ENCODE results near the gene U2SURP.
"Not testable (repeated sequence)": the region's sequence is repeated elsewhere in the genome, so short reads cannot be mapped to it uniquely, and the experiment has no call there.

Gene U2SURP

DNA sequence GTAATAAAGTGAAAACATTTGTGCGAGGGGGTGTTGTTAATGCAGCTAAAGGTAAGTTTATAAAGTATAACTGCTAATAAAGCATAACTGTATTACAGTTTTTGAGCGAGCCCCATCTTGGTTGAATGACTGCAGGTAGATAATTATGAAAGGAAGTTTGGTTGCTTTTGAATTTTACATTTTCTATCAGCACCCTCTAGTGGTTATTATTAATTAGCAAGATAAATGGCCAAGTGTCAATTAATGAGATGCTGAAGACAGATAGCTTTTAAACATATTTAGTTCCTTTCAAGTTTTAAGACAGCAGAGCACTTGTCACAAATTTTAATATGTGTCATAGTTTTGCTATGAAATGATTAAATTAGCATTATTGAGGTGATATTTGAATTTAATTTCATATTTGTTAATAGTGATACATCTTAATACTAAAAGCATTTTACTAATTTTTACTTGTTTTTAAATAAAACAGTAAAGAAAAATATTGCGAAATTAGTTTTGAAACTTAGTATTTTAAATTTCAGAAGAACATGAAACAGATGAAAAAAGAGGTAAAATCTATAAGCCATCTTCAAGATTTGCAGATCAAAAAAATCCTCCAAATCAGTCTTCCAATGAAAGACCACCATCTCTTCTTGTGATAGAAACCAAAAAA is 15.1 kb downstream of the U2SURP start:
- peak; percentile 11 for DNase-seq

GRCh38 chr3:143024351-143024960 is 23.1 kb downstream of the U2SURP start:
- no peak for DNase-seq

DNA sequence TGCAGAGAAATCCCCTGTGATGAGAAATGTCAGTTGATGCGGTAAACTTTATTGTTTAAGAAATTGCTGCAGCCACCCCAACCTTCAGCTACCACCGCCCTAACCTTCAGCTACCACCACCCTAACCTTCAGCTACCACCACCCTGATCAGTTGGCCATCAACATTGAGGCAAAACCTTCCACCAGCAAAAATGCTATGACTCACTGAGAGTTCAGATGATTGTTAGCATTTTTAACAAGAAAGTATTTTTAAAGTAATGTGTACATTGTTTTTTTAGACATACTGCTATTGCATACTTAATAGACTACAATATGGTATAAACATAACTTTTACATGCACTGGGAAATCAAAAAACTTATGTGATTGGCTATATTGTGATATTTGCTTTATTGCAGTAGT is 30.0 kb downstream of the U2SURP start:
- no peak for DNase-seq

GRCh38 chr3:143031796-143032387 is 30.5 kb downstream of the U2SURP start:
- DNase-seq = not testable (repeated sequence)

DNA sequence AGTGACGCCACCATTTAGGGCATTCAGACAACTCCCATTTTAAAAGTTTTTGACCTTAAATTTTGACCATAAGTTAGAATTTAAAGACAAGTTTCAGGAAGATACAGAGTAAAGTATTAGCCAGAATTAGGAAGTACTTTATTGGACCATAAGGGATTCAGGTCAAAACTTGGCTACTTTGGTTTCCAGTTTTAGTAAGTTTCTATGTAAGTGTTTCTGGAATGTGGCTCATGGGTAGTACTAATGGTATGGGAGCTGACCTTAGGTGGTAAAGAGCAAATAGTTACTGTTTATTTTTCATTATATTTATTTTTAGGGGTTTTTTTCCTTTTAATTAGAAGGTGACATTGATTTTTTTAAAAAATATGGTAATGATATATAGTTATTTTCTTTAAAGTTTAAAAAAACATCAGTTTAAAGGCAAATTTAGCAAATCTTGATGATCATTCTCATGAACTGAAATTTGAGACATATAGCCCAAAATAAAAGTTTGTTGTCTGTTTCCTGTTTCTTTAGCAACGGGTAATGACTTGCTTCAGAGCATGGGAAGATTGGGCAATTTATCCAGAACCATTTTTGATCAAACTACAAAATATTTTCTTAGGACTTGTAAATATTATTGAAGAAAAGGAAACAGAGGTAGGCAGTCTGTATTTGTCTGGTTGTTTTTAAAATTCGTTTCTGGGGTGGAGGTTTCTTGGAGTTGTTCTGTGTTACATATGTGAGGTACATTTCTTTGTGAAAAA is 34.3 kb downstream of the U2SURP start:
- no peak for DNase-seq

GRCh38 chr3:143036557-143036956 is 35.2 kb downstream of the U2SURP start:
- no peak for DNase-seq

GRCh38 chr3:143037867-143038266 is 36.5 kb downstream of the U2SURP start:
- no peak for DNase-seq

- DNase-seq = no peak
These were observed 39.0 kb downstream of the U2SURP start for GRCh38 chr3:143040261-143040879.

- no peak for DNase-seq
These were observed 40.5 kb downstream of the U2SURP start for GRCh38 chr3:143041903-143042302.

- no peak for DNase-seq
These were observed 44.3 kb downstream of the U2SURP start for GRCh38 chr3:143045639-143046038.

- not testable (repeated sequence) for DNase-seq
These were observed 44.7 kb downstream of the U2SURP start for GRCh38 chr3:143046075-143046474.

- DNase-seq = no peak
These were observed 52.6 kb downstream of the U2SURP start for GRCh38 chr3:143054011-143054410.

- no peak for DNase-seq
These were observed 55.0 kb downstream of the U2SURP start for GRCh38 chr3:143056372-143056771.

DNA sequence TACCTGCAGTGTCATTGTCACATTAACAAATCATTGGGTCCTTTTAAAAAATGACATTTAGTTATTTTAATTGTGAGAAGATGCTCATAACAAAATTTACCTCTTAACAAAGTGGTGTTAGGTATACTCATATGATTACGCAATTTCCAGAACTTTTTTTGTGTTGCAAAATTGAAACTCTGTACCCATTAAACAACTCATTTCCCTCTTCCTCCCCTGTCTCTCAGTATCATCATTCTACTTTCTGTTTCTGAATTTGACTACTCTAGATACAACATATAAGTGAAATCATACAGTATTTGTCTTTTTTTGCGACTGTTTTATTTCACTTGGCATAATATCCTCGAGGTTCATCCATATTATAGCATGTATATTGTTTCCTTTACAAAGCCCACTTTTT is 59.5 kb downstream of the U2SURP start:
- no peak for DNase-seq

DNA sequence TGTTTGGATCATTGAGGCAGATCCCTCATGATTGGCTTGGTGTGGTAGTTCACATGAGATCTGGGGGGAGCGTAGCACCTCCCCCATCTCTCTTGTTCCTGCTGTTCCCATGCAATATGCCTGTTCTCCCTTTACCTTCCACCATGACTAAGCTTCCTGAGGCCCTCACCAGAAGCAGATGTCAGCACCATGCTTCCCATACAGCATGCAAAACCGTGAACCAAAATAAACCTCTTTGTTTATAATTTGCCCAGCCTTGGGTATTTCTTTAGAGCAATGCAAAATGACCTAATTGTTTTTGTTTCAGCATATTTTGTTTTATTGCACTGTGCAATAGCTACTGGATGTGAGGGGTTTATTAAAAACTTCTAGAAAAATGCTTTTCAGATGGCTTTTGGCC is 61.6 kb downstream of the U2SURP start:
- no peak for DNase-seq

DNA sequence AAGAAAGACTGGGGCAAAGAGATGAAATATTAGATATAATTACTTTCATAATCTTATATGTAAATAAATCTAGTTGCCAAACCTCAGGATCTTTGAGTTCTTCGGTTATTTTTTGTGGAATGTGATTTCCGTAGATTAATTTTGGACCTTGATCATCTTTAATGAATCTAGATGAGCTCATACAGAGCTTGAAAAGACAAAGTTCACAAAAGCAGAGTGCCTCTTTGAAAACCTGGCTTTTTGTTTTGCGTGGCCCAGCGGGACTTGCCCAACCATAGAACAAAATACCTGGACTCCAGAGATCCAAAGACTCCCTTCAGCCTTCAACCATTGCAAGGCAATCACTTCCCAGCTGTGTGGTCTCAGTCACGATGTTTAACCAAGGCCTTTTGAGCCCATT is 63.4 kb downstream of the U2SURP start:
- DNase-seq = no peak

DNA sequence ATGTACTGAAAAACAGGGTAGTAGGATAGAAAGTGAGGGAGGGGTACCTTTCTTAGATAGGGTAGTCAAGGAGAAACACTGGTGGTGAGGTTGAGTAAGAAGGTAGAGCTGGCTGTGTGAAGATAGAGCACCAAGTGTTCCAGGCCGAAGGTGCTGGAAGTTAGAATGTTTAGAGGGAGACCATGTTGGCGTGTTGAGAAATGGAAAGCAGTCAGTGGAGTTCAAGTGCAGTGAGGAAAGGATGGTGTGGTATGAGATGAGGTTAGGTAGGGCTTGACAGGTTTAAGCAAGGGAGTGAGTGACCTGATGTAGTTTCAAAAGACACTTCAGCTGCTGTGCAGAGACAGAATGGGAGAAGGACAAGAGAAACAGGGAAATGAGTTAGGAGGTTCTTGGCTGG is 64.0 kb downstream of the U2SURP start:
- no peak for DNase-seq

- DNase-seq = no peak
These were observed 64.7 kb downstream of the U2SURP start for GRCh38 chr3:143066033-143066432.

- no peak for DNase-seq
These were observed 65.8 kb downstream of the U2SURP start for GRCh38 chr3:143067201-143067600.

DNA sequence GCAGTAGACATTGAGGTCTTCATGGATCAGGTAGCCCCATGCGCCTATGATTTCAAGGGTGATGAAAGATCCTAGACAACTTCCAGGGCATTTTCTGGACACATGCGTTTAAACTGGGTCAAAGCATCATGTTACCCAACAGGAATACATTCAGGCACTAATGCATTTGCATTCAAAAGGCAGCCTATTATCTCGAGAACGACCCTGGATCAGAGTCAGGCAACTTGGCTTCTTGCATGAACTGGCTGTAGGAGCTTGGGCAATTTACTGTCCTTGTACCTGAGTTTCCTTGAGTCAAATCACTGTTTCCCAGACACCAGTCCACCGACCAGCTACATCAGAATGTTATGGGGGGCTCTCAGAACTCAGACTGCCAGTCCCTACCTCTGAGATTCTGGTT is 66.7 kb downstream of the U2SURP start:
- no peak for DNase-seq

DNA sequence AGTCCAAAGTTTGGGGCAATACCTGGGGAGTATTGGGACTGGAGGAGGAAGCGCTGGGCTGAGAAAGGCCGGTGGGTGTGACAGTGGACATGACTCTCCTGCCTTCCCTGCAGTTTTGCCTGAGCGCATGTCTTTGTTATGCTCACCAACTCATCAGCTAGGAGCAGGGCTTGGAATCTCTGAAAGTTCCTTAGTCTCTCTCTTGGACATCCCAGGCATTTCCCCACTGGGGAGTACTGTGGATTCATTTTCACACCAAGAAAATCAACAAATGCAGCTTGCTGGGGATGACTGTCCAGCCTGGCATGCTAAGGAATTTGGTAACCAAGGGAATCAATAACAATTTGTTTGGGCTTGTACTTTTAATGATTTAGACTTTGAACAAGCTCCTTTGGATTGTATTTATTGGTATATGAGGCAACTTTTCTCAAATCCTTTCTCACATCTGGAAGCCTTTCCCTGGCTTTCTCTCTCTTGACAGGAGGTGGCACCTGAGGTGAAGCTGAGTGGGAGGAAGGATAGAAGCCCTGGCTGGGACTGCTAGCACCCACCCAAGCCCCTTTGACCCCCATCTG is 69.7 kb downstream of the U2SURP start:
- DNase-seq = no peak

DNA sequence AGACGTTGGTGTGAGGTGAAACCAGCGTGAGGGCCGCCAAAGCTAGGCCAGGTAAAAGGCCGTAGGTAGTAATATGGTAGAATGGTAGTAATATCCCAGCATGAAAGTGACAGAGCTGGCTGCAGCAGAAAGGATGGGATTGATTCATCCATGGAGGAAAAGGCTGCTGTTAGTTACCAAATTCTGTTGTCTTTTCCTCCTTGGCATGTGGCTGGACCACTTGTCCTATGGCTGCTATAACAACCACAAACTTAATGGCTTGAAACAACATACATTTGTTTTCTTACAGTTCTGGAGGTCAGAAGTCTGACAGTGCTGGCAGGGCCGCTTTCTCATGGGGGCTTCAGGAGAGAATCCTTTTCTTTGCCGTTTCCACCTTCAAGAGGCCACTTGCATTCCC is 70.4 kb downstream of the U2SURP start:
- no peak for DNase-seq
